ENCODE results near the gene CDH22.

The CDH22 gene

GRCh38 chr20:46327557-46327956 is 19.3 kb upstream of the CDH22 start:
- no peak overlapping the region for H3K4me3 ChIP-seq (ENCODE audit: insufficient read depth in 1 of 2, low read depth in 1 of 2, low read length in 2 of 2)
- no peak overlapping the region for H3K27ac ChIP-seq (ENCODE audit: low read length, poor library complexity, severe bottlenecking)
- no peak overlapping the region for H2BK12ac ChIP-seq (ENCODE audit: low read length in 2 of 2)
- no peak overlapping the region for H3K9ac ChIP-seq (ENCODE audit: low read length)
- no peak overlapping the region for H2AK5ac ChIP-seq (ENCODE audit: low read length, severe bottlenecking)
- no peak overlapping the region for H2BK5ac ChIP-seq (ENCODE audit: low read depth, low read length, poor library complexity, severe bottlenecking)
- H3K14ac ChIP-seq (ENCODE audit: low read length in 2 of 2) = peak overlapping the region in 1 of 2 experiments; percentile 57
- no peak overlapping the region for H3K18ac ChIP-seq (ENCODE audit: low read depth in 1 of 2, low read length in 2 of 2)
- H3K36me3 ChIP-seq (ENCODE audit: control insufficient read depth in 1 of 2, insufficient read depth in 2 of 2, low read depth in 1 of 2, low read length in 2 of 2) = no peaks in the 10 kb centered on the region
- H3K4me2 ChIP-seq (ENCODE audit: low read length, poor library complexity, severe bottlenecking) = no peak overlapping the region
- H2BK120ac ChIP-seq (ENCODE audit: low read depth, low read length) = no peak overlapping the region
- no peak overlapping the region for H4K91ac ChIP-seq (ENCODE audit: low read length)
- no peak overlapping the region for H4K8ac ChIP-seq (ENCODE audit: low read length)
- H2AFZ ChIP-seq (ENCODE audit: low read depth, low read length) = no peak overlapping the region
- H3K23ac ChIP-seq (ENCODE audit: low read length in 2 of 2) = no peak overlapping the region
- WGBS = 85% methylated on average over 4 of the region's 6 CpGs
- H3K4me1 ChIP-seq (ENCODE audit: control insufficient read depth, insufficient read depth, low read depth, low read length) = peaks cover 4% of the 10 kb centered on the region
- H3K9me3 ChIP-seq (ENCODE audit: control insufficient read depth, low read length) = no peaks in the 10 kb centered on the region
- H3K79me1 ChIP-seq (replicated peaks; ENCODE audit: low read length, poor library complexity, severe bottlenecking) = no peaks in the 10 kb centered on the region
- no peak overlapping the region for H3K4ac ChIP-seq (ENCODE audit: low read depth in 1 of 2, low read length in 2 of 2)
- H3K27me3 ChIP-seq (ENCODE audit: control insufficient read depth in 1 of 2, insufficient read depth in 1 of 2, low read length in 2 of 2) = peaks cover 66 to 89% of the 10 kb centered on the region in 2 experiments
- no peak overlapping the region for H2BK15ac ChIP-seq (ENCODE audit: low read depth, poor library complexity, severe bottlenecking)
- no peak for DNase-seq

- H2BK120ac ChIP-seq (ENCODE audit: low read depth, low read length) = no peak overlapping the region
- peaks cover 60 to 90% of the 10 kb centered on the region in 2 experiments for H3K27me3 ChIP-seq (ENCODE audit: control insufficient read depth in 1 of 2, insufficient read depth in 1 of 2, low read length in 2 of 2)
- H3K4me1 ChIP-seq (ENCODE audit: control insufficient read depth, insufficient read depth, low read depth, low read length) = peaks cover 4% of the 10 kb centered on the region
- H3K14ac ChIP-seq (ENCODE audit: low read length in 2 of 2) = no peak overlapping the region
- no peak overlapping the region for H3K27ac ChIP-seq (ENCODE audit: low read length, poor library complexity, severe bottlenecking)
- H2BK5ac ChIP-seq (ENCODE audit: low read depth, low read length, poor library complexity, severe bottlenecking) = no peak overlapping the region
- H2AK5ac ChIP-seq (ENCODE audit: low read length, severe bottlenecking) = no peak overlapping the region
- no peaks in the 10 kb centered on the region for H3K79me1 ChIP-seq (replicated peaks; ENCODE audit: low read length, poor library complexity, severe bottlenecking)
- no peak overlapping the region for H3K9ac ChIP-seq (ENCODE audit: low read length)
- H4K8ac ChIP-seq (ENCODE audit: low read length) = no peak overlapping the region
- WGBS = 100% methylated on average over 1 of the region's 1 CpG
- no peak overlapping the region for H3K4me2 ChIP-seq (ENCODE audit: low read length, poor library complexity, severe bottlenecking)
- H3K23ac ChIP-seq (ENCODE audit: low read length in 2 of 2) = no peak overlapping the region
- H3K4me3 ChIP-seq (ENCODE audit: insufficient read depth in 1 of 2, low read depth in 1 of 2, low read length in 2 of 2) = no peak overlapping the region
- H3K18ac ChIP-seq (ENCODE audit: low read depth in 1 of 2, low read length in 2 of 2) = no peak overlapping the region
- H2BK15ac ChIP-seq (ENCODE audit: low read depth, poor library complexity, severe bottlenecking) = no peak overlapping the region
- H3K4ac ChIP-seq (ENCODE audit: low read depth in 1 of 2, low read length in 2 of 2) = no peak overlapping the region
- no peak overlapping the region for H2BK12ac ChIP-seq (ENCODE audit: low read length in 2 of 2)
- DNase-seq = no peak
- no peak overlapping the region for H4K91ac ChIP-seq (ENCODE audit: low read length)
- H3K36me3 ChIP-seq (ENCODE audit: control insufficient read depth in 1 of 2, insufficient read depth in 2 of 2, low read depth in 1 of 2, low read length in 2 of 2) = no peaks in the 10 kb centered on the region
- no peaks in the 10 kb centered on the region for H3K9me3 ChIP-seq (ENCODE audit: control insufficient read depth, low read length)
- no peak overlapping the region for H2AFZ ChIP-seq (ENCODE audit: low read depth, low read length)
These were observed 17.5 kb upstream of the CDH22 start for GRCh38 chr20:46325789-46326188.

GRCh38 chr20:46324960-46325703 is 16.8 kb upstream of the CDH22 start:
- Histone ChIP-seq H3K36me3 (ENCODE audit: control insufficient read depth in 1 of 2, insufficient read depth in 2 of 2, low read depth in 1 of 2, low read length in 2 of 2) (no peaks in the 10 kb centered on the region), H3K9ac (ENCODE audit: low read length) (no peak overlapping the region), H4K91ac (ENCODE audit: low read length) (no peak overlapping the region), H2BK5ac (ENCODE audit: low read depth, low read length, poor library complexity, severe bottlenecking) (no peak overlapping the region), H2BK15ac (ENCODE audit: low read depth, poor library complexity, severe bottlenecking) (no peak overlapping the region), H3K79me1 (replicated peaks; ENCODE audit: low read length, poor library complexity, severe bottlenecking) (no peaks in the 10 kb centered on the region), H2BK12ac (ENCODE audit: low read length in 2 of 2) (no peak overlapping the region), H3K18ac (ENCODE audit: low read depth in 1 of 2, low read length in 2 of 2) (no peak overlapping the region), H3K4me1 (ENCODE audit: control insufficient read depth, insufficient read depth, low read depth, low read length) (peaks cover 2% of the 10 kb centered on the region), H3K14ac (ENCODE audit: low read length in 2 of 2) (no peak overlapping the region), H2AK5ac (ENCODE audit: low read length, severe bottlenecking) (no peak overlapping the region), H3K4me3 (ENCODE audit: insufficient read depth in 1 of 2, low read depth in 1 of 2, low read length in 2 of 2) (no peak overlapping the region), H3K4me2 (ENCODE audit: low read length, poor library complexity, severe bottlenecking) (no peak overlapping the region), H2AFZ (ENCODE audit: low read depth, low read length) (no peak overlapping the region), H3K4ac (ENCODE audit: low read depth in 1 of 2, low read length in 2 of 2) (no peak overlapping the region), H4K8ac (ENCODE audit: low read length) (no peak overlapping the region), H3K9me3 (ENCODE audit: control insufficient read depth, low read length) (no peaks in the 10 kb centered on the region), H3K27me3 (ENCODE audit: control insufficient read depth in 1 of 2, insufficient read depth in 1 of 2, low read length in 2 of 2) (peaks cover 64 to 92% of the 10 kb centered on the region in 2 experiments), H3K23ac (ENCODE audit: low read length in 2 of 2) (no peak overlapping the region), H3K27ac (ENCODE audit: low read length, poor library complexity, severe bottlenecking) (no peak overlapping the region), H2BK120ac (ENCODE audit: low read depth, low read length) (no peak overlapping the region)
- WGBS = 56% methylated on average over 6 of the region's 6 CpGs
- peak; percentile 43 for DNase-seq

- no peak overlapping the region for H2BK15ac ChIP-seq (ENCODE audit: low read depth, poor library complexity, severe bottlenecking)
- no peak overlapping the region for H3K9ac ChIP-seq (ENCODE audit: low read length)
- WGBS = 79% methylated on average over 2 of the region's 7 CpGs
- H3K27me3 ChIP-seq (ENCODE audit: control insufficient read depth in 1 of 2, insufficient read depth in 1 of 2, low read length in 2 of 2) = peaks cover 69 to 92% of the 10 kb centered on the region in 2 experiments
- no peak overlapping the region for H2BK120ac ChIP-seq (ENCODE audit: low read depth, low read length)
- no peaks in the 10 kb centered on the region for H3K9me3 ChIP-seq (ENCODE audit: control insufficient read depth, low read length)
- no peak overlapping the region for H3K4me3 ChIP-seq (ENCODE audit: insufficient read depth in 1 of 2, low read depth in 1 of 2, low read length in 2 of 2)
- H3K14ac ChIP-seq (ENCODE audit: low read length in 2 of 2) = no peak overlapping the region
- no peak overlapping the region for H4K91ac ChIP-seq (ENCODE audit: low read length)
- no peak overlapping the region for H2AK5ac ChIP-seq (ENCODE audit: low read length, severe bottlenecking)
- no peak overlapping the region for H3K4me2 ChIP-seq (ENCODE audit: low read length, poor library complexity, severe bottlenecking)
- H2BK5ac ChIP-seq (ENCODE audit: low read depth, low read length, poor library complexity, severe bottlenecking) = no peak overlapping the region
- H3K23ac ChIP-seq (ENCODE audit: low read length in 2 of 2) = no peak overlapping the region
- no peak overlapping the region for H3K4ac ChIP-seq (ENCODE audit: low read depth in 1 of 2, low read length in 2 of 2)
- no peak overlapping the region for H4K8ac ChIP-seq (ENCODE audit: low read length)
- no peak for DNase-seq
- H2BK12ac ChIP-seq (ENCODE audit: low read length in 2 of 2) = no peak overlapping the region
- H3K27ac ChIP-seq (ENCODE audit: low read length, poor library complexity, severe bottlenecking) = no peak overlapping the region
- H3K36me3 ChIP-seq (ENCODE audit: control insufficient read depth in 1 of 2, insufficient read depth in 2 of 2, low read depth in 1 of 2, low read length in 2 of 2) = no peaks in the 10 kb centered on the region
- no peak overlapping the region for H2AFZ ChIP-seq (ENCODE audit: low read depth, low read length)
- no peaks in the 10 kb centered on the region for H3K79me1 ChIP-seq (replicated peaks; ENCODE audit: low read length, poor library complexity, severe bottlenecking)
- no peaks in the 10 kb centered on the region for H3K4me1 ChIP-seq (ENCODE audit: control insufficient read depth, insufficient read depth, low read depth, low read length)
- H3K18ac ChIP-seq (ENCODE audit: low read depth in 1 of 2, low read length in 2 of 2) = no peak overlapping the region
These were observed 16.1 kb upstream of the CDH22 start for GRCh38 chr20:46324379-46324778.
